Endothelial cell of umbilical vein (primary cell): Measurements from ENCODE around the gene CPA2. TPM values are rescaled to one million over a fixed set of nuclear protein-coding genes. Genes with fewer than 3 reads are reported as not detected.
"Not testable (repeated sequence)": the region's sequence is repeated elsewhere in the genome, so short reads cannot be mapped to it uniquely, and the experiment has no call there.

Experiments
- BruUV-seq: library from RNA; stranded (reverse); fragments of 400-500 nt; replicated peaks from 2 replicates; lab custom pipeline; 2021; lab: Mats Ljungman, UMichigan
- CTCF ChIA-PET: fragments of 300-600, 350-600 bp; sonication (Branson Sonifier 250); formaldehyde crosslinking; loops from one replicate; lab custom pipeline; 2021; ENCODE audit warnings: antibody characterized with exemption, inconsistent platforms; lab: Charles Lee
- POLR2A ChIA-PET: fragments of 300-600, 350-600 bp; sonication (Branson Sonifier 250); formaldehyde crosslinking; loops from one replicate; lab custom pipeline; 2021; ENCODE audit warnings: antibody characterized with exemption, inconsistent platforms; lab: Charles Lee
- DNase-seq: peaks from one replicate; pipeline ENCODE4 v3.0.0-alpha.2; 2011; ENCODE audit warnings: low read depth, low spot score
- FAIRE-seq: peaks from 2 replicates; lab custom pipeline; 2011; peaks lifted over from hg19 to GRCh38; lab: Jason Lieb, UNC
- H2AFZ ChIP-seq: 2 replicates; pipeline ENCODE4 v1.6.0; 2012; ENCODE audit warnings: low read depth, low read length, control low read depth, inconsistent platforms
- H3K27ac ChIP-seq: 2 replicates; pipeline ENCODE4 v1.5.1; 2011; ENCODE audit warnings: low read depth, mild to moderate bottlenecking, control low read depth, low read length, moderate library complexity; ENCODE audit not compliant: insufficient read depth
- H3K27me3 ChIP-seq, 2 experiments: 2 replicates each; pipeline versions ENCODE4 v1.6.0 to v1.6.1; 2011; ENCODE audit warnings: low read length in 2 of 2, mixed read lengths in 1 of 2; ENCODE audit not compliant: control insufficient read depth in 2 of 2, insufficient read depth in 2 of 2
- H3K36me3 ChIP-seq, 2 experiments: 2 replicates in 1 of 2; 3 replicates in 1 of 2; pipeline ENCODE4 v1.5.1; 2011; ENCODE audit warnings: low read length in 2 of 2, mild to moderate bottlenecking in 1 of 2, moderate library complexity in 1 of 2; ENCODE audit not compliant: control insufficient read depth in 2 of 2, insufficient read depth in 2 of 2; ENCODE audit errors: extremely low read depth in 1 of 2
- H3K4me1 ChIP-seq: 3 replicates; pipeline ENCODE4 v1.5.1; 2011; ENCODE audit warnings: mild to moderate bottlenecking, low read length; ENCODE audit not compliant: control insufficient read depth, insufficient read depth; ENCODE audit errors: extremely low read depth
- H3K4me2 ChIP-seq: 2 replicates; pipeline ENCODE4 v1.6.1; 2011; ENCODE audit warnings: low read length, control low read depth, mixed read lengths; ENCODE audit not compliant: insufficient read depth
- H3K4me3 ChIP-seq, 3 experiments: fragments of 200-600 bp in 1 of 3; sonication (generic), shearing (Covaris generic) in 1 of 3; replicated peaks in 1 of 3; 2 replicates each; pipeline ENCODE4 v1.5.1; 2011 to 2016; ENCODE audit warnings: control low read depth in 3 of 3, low read length in 3 of 3, mild to moderate bottlenecking in 2 of 3, inconsistent platforms in 1 of 3, low read depth in 1 of 3, moderate library complexity in 1 of 3; ENCODE audit not compliant: insufficient read depth in 1 of 3
- H3K79me2 ChIP-seq: 2 replicates; pipeline ENCODE4 v1.6.0; 2012; ENCODE audit warnings: low read length, inconsistent platforms; ENCODE audit not compliant: control insufficient read depth, insufficient read depth
- H3K9ac ChIP-seq: replicated peaks from 2 replicates; pipeline ENCODE3; 2011; ENCODE audit warnings: low read length, control low read depth; ENCODE audit not compliant: insufficient read depth; ENCODE audit errors: extremely low read depth
- H3K9me1 ChIP-seq: replicated peaks from 3 replicates; pipeline ENCODE4 v1.6.0; 2011; ENCODE audit warnings: mild to moderate bottlenecking, low read length; ENCODE audit not compliant: control insufficient read depth, insufficient read depth; ENCODE audit errors: extremely low read depth
- H3K9me3 ChIP-seq: replicated peaks from 2 replicates; pipeline ENCODE4 v1.5.1; 2012; ENCODE audit warnings: low read length, inconsistent platforms; ENCODE audit not compliant: control insufficient read depth, insufficient read depth
- H4K20me1 ChIP-seq: replicated peaks from 2 replicates; pipeline ENCODE3; 2011; ENCODE audit warnings: mild to moderate bottlenecking, low read length; ENCODE audit not compliant: control insufficient read depth, insufficient read depth; ENCODE audit errors: extremely low read depth
- POLR2AphosphoS5 ChIP-seq: IDR thresholded peaks from 2 replicates; pipeline ENCODE4 v1.6.1; 2012; ENCODE audit warnings: low read depth, mild to moderate bottlenecking, control low read depth, low read length, moderate library complexity; ENCODE audit not compliant: insufficient read depth
- dilution Hi-C: fragments of 300-500 bp; cut with MboI; formaldehyde crosslinking; loops from one replicate; pipeline ENCODE4 v1.15.0; 2019; ENCODE audit warnings: low sequenced_read_pairs; ENCODE audit not compliant: extremely low pct_ligation_motif_present
- intact Hi-C: fragments of 100-400 bp; cut with micrococcal nuclease; formaldehyde crosslinking; loops from one replicate; pipeline ENCODE4 v1.10.0; 2022
- polyA plus RNA-seq, 4 experiments: library from polyadenylated mRNA; depleted of rRNA in 3 of 4; stranded (reverse) in 3 of 4; unstranded in 1 of 4; fragments of >200 nt; gene quantifications; 2 replicates each; pipeline versions ENCODE4 v1.2.1 to v1.2.3, GENCODE V29; 2011 to 2012; ENCODE audit warnings: missing spikeins in 1 of 4
- total RNA-seq: library from RNA; stranded (reverse); gene quantifications from 2 replicates; pipeline ENCODE4 v1.2.3, GENCODE V29; 2021
- TF ChIP-seq, protein P1 (sequence below), 2 donors: IDR thresholded peaks; 1 replicate in 1 of 2; 2 replicates in 1 of 2; pipeline ENCODE4 v1.5.1; 2011; ENCODE audit warnings: low read length in 2 of 2, mild to moderate bottlenecking in 2 of 2, moderate library complexity in 2 of 2, control low read depth in 1 of 2, inconsistent platforms in 1 of 2, low read depth in 1 of 2; ENCODE audit not compliant: insufficient read depth in 1 of 2; ENCODE audit errors: extremely low read depth in 1 of 2

Gene CPA2
- total and polyA plus RNA-seq, 2 donors (not counting 3 experiments of a cell fraction or from before 2014, with no cell fraction given) = not detected

DNA sequence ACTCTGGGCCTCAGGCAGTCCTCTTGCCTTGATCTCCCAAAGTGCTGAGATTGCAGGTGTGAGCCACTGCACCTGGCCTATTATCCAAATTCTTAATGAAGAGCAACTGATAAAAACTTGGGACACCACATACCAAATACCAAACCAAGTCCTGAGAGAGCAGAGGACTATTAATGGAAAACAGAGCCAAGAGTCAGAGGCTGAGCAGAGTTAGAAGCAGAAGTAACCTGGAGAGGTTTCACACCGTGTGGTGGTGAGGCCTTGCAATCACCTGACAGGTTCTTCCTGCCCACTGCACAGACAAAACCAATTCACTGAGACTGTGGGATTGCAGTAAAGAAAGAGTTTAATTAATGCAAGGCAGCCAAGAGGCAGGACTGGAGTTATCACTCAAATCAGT is 43.0 kb upstream of the CPA2 start:
- intact Hi-C loops = no loop called here
- no peaks in the 10 kb centered on the region for H3K9me3 ChIP-seq
- H3K27me3 ChIP-seq = peaks cover 0 to 3% of the 10 kb centered on the region in 2 experiments
- POLR2A ChIA-PET = no interaction called here
- no peaks in the 10 kb centered on the region for H4K20me1 ChIP-seq
- H2AFZ ChIP-seq = no peak overlapping the region
- H3K4me3 ChIP-seq = no peak overlapping the region
- CTCF ChIA-PET = interaction anchor here (0.8 kb wide), 1 partner anchor 18 kb away, joined by 3 read pairs; the partner anchor contains the start of gene TMEM209
- no peak overlapping the region for H3K4me2 ChIP-seq
- TF ChIP-seq, protein P1, sequence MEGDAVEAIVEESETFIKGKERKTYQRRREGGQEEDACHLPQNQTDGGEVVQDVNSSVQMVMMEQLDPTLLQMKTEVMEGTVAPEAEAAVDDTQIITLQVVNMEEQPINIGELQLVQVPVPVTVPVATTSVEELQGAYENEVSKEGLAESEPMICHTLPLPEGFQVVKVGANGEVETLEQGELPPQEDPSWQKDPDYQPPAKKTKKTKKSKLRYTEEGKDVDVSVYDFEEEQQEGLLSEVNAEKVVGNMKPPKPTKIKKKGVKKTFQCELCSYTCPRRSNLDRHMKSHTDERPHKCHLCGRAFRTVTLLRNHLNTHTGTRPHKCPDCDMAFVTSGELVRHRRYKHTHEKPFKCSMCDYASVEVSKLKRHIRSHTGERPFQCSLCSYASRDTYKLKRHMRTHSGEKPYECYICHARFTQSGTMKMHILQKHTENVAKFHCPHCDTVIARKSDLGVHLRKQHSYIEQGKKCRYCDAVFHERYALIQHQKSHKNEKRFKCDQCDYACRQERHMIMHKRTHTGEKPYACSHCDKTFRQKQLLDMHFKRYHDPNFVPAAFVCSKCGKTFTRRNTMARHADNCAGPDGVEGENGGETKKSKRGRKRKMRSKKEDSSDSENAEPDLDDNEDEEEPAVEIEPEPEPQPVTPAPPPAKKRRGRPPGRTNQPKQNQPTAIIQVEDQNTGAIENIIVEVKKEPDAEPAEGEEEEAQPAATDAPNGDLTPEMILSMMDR (IDR thresholded peaks at IDR 0.05; ENCODE audit: extremely low read depth in 1 of 2, insufficient read depth in 1 of 2, low read depth in 1 of 2, low read length in 2 of 2) = no peak
- no TSS peak for BruUV-seq
- no peaks in the 10 kb centered on the region for H3K79me2 ChIP-seq
- no peak overlapping the region for H3K27ac ChIP-seq
- H3K9me1 ChIP-seq = no peaks in the 10 kb centered on the region
- DNase-seq (no peak), FAIRE-seq (no peak)
- dilution Hi-C loops = no loop called here
- no peaks in the 10 kb centered on the region for H3K4me1 ChIP-seq
- H3K9ac ChIP-seq = no peak overlapping the region
- no peaks in the 10 kb centered on the region for H3K36me3 ChIP-seq

DNA sequence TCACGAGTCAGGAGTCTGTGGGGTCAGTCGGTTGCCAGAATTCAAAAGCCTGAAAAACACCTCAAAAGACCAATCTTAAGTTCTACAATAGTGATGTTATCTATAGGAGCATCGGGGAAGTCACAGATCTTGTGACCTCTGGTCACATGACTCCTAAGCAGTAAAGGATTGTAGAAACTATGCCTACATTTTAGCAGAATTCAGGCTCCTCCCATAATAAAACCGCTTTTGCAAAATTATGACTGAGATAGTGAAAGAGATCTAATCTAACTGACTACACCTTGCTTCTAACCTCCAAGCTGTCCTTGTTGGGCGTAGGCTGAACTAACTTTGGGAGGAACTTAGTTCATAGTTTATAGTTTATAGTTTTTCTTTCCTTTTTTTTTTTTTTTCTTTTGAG is 42.5 kb upstream of the CPA2 start:
- no peak for TF ChIP-seq POLR2AphosphoS5
- intact Hi-C loops = no loop called here
- Histone ChIP-seq H3K9me3 (no peaks in the 10 kb centered on the region), H3K9me1 (no peaks in the 10 kb centered on the region), H4K20me1 (no peaks in the 10 kb centered on the region), H2AFZ (no peak overlapping the region), H3K4me3 (no peak overlapping the region), H3K27ac (no peak overlapping the region), H3K27me3 (peaks cover 0 to 3% of the 10 kb centered on the region in 2 experiments), H3K36me3 (no peaks in the 10 kb centered on the region), H3K4me2 (no peak overlapping the region), H3K4me1 (no peaks in the 10 kb centered on the region), H3K9ac (no peak overlapping the region), H3K79me2 (no peaks in the 10 kb centered on the region)
- BruUV-seq = no TSS peak
- dilution Hi-C loops = no loop called here
- DNase-seq (no peak), FAIRE-seq (no peak)
- ChIA-PET POLR2A (no interaction called here), CTCF (no interaction called here)

DNA sequence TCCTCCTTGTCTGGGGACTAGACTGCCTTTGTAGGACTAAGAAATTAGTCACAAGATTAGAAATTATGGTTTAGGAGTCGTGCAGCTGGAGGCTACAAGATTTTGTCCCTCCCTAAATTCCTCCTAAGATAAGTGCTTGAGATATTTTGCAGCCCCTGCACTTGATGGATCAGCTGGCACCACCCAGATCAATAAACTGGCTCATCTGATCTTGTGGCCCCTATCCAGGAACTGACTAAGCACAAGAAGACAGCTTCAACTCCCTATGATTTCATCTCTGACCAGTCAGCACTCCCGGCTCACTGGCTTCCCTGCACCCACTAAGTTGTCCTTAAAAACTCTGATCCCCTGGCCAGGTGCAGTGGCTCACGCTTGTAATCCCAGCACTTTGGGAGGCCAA is 41.7 kb upstream of the CPA2 start:
- H3K4me2 ChIP-seq, BruUV-seq, H2AFZ ChIP-seq, H3K79me2 ChIP-seq, H3K4me3 ChIP-seq, POLR2A ChIA-PET, H3K9me3 ChIP-seq, dilution Hi-C loops, H3K27ac ChIP-seq, DNase-seq, H3K36me3 ChIP-seq, H3K4me1 ChIP-seq, H4K20me1 ChIP-seq, FAIRE-seq, H3K9ac ChIP-seq, H3K9me1 ChIP-seq, intact Hi-C loops, H3K27me3 ChIP-seq: not testable (repeated sequence)
- CTCF ChIA-PET = interaction anchor here (1.0 to 1.5 kb wide), 2 partner anchors 17 kb away, joined by 3 to 4 read pairs; partner anchors contain the start of gene SSMEM1
